HG02885 (cell line): ENCODE measurements around the gene HPSE2.
"Not testable (repeated sequence)": the region's sequence is repeated elsewhere in the genome, so short reads cannot be mapped to it uniquely, and the experiment has no call there.

Source experiments
- ATAC-seq: cut with Tn5 transposase; IDR thresholded peaks from one replicate; pipeline ENCODE4 v1.9.1; 2021; ENCODE audit warnings: mild to moderate bottlenecking; ENCODE audit not compliant: unreplicated experiment, poor library complexity

HPSE2 gene

DNA sequence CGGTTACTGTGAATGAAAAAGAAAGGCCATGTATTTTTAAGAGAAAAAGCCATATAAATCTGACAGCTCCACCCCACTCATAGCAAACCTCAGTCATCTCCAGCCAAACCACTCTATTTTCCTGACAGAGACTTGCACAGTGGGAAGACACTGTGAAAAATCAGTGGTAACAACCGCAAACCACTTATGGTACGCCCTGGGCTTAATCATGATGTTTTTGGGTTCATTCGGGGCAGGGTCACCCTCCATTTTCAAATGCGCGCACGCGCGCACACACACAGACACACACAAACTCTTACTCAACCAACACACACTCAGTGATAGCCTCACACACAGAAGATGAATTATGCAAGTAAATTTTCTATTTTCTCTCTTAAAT, 706.9 kb downstream of the HPSE2 start:
- ATAC-seq: no peak

DNA sequence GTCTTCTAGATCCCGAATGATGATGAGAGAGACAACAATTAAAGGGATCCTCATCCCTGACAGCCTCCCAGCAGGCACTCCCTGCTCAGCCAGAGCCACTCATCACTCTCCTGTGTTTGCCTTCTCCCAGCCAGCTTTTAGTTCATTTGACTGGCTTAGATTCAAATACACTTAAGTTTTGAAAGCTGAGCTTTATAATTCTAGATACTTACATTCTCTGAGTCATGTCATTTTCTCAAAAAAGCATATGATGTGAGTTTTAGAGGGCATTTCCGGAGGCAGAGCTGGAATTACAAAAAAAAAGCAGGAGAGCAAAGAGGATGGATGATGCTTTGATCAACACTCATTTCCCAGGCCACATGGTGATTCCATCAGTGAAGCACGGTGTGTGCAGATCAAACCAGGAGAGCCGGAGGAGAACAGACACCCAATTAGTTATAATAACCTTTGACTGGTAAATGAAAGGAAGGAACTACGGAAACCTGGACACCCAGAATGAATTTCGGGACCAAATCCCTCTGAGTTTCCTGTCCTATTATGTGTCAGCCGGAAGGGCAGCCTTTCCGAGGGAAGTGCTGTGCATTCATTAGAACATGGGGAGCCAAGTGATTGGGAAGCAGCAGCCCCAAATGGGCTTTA, 707.4 kb downstream of the HPSE2 start:
- ATAC-seq: no peak

DNA sequence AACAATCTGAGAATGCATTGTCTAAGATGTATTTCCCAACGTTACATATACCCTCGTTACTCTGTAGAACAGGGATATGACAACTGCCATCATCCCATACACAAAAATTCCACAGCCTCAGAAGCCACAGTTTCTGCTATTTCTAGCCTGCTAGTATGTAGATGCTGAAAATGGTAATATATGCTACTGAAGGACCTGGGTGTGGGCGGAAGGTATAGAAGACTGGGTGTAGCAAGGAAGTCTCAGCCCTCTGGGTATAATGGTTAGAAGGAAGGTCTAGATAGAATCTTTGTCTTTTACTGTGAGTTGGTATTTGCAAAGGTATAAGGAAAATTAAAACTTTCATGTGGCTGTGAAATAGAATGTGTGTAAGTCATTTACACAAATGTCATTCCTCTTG, 709.7 kb downstream of the HPSE2 start:
- no peak for ATAC-seq

DNA sequence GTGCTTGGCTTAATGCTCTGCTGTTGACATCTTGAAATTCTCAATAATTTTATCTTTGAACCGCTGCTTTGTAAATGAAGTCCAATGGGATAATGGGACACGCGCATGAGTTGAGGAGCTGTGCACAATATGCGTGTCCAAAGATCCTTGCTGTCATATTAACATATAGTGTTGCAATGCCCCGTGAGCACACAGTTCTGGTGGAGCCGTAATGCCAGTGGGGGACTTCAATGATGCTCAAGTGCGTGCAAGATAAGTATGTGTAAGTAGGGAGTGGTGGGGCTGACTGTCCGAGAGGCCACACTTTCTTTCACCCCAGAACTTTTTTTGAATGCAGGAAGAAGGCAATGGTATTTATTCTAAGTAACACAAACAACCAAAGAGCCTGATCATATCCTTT, 711.5 kb downstream of the HPSE2 start:
- ATAC-seq: no peak

DNA sequence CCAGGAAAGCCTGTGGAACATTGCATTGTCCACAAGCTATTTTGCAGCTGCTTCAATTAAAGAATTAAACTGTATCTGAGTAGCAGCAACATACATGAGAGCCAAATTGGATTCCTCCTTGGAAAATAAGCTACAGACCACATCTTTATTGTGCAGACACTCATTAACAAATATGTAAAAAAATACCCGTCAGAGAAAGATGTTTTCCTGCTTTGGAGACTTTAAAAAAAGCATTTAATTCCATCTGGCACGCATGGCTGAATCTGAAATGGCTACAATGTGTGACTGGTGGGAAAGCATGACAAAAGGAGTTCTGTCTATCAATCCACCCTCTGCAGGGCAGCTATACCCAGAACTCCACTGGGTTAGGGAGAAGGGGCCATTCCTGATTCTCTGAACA, 715.8 kb downstream of the HPSE2 start:
- ATAC-seq: no peak

DNA sequence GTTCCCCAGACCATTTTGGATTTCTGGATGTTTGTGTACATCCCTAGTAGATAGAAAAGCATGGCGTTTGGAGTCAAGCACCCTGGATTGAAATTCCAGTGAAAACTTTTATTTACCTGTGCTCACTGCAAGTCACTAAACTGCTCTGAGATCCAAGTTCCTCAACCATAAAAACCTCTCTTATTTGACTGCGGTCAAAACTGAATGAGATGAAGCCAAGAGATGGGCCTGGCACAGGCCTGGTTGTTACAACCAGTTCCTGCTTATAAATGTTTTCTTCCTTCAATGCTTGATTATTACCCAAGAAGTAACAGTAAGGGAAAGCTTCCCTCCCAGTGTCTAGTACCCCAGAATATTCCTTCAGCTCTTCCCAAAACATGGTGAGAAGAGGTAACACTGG, 718.0 kb downstream of the HPSE2 start:
- no peak for ATAC-seq

DNA sequence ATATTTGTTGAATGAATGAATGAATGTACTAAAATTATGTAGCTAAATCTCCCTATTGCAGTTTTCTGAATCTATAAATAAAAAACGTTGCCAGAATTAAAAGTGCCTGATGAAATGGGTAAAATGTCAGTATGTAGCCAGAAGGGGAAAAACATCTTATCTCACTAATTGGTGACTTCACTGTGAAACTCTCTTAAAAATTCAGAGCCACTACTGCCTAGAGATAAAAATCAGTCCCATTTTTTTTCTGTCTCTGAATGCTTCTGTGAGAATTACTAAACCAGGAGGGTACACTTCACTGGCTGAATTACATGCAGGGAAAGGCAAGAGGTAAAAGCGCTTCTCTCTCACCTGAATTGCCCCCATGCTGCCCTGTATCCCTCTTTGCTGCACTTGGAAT, 719.3 kb downstream of the HPSE2 start:
- no peak for ATAC-seq

DNA sequence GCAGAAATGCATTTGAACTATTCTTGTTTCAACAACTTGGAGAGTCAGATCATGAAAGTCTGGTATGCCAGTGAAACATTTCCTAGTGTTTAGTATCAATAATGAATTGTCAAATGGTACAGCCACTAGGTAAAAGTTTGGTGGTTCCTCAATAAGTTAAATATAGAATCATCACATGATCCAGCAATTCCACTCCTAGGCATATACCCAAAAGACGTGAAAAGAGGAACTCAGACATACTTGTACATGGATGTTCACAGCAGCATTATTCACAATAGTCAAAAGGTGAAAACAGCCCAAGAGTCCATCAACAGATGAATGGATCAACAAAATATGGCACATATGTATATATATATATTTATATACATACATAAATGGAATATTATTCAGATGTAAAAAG, 721.9 kb downstream of the HPSE2 start:
- ATAC-seq: no peak

DNA sequence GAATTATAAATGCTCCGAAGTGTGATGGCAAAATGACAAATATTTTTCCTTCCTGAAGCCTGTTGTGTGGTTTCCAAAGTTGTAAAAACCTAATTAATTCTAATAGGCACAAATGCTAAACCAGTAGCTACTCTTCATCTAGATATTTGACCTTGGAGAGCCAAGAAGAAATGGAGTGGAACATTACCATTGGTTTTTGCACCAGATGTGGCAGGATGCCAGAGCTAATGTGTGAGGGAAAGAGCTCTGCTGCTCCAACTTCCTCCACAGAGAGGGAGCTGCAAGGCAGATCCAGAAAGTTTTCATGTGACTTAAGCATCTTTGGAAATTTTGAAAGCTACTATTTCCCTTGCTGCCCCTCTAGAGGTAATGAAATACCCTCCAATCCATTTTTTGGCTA, 723.8 kb downstream of the HPSE2 start:
- ATAC-seq: no peak

DNA sequence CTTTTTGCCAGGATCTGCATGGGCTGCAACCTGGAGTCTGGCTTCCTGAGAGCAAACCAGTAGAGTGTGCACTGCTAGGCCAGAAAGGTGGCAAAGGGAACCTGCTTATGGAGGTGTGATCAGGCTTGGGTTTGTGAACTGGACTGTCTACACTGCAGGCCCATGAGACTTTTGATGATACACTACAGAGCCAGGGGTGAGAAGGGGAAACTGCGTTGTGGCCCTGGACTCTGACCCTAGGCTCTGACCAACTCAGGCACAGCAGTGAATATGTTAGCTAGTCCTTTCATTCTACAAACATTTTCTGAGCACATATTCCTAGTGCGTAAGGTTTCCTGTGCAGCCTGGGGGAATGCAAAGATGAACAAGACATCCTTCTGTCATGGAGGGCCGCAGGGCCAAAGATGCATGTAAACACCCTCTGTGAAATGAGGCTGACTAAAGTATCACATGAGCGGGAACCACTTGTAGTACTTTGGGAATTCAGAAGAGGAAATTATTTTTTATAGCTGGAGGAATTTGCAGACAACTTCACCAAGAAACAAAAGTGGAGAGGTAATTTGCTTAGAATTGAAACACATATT, 725.1 kb downstream of the HPSE2 start:
- no peak for ATAC-seq

DNA sequence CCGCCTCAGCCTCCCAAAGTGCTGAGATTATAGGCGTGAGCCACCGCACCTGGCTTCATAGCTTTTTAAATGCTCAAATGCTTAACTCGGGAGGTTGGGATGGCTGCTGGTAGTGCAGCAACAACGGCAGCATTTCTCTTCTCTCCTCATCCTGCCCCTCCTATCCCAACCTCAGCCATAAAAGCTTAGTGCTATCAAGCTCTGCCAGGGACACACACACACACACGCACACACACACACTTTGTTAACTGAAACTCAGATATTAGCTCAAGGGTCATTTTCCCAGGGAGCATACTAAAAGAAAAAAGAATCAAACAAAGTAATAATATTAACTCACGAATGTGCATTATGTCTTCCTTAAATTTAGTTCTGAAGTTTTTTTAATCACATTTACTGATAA, 725.9 kb downstream of the HPSE2 start:
- no peak for ATAC-seq

DNA sequence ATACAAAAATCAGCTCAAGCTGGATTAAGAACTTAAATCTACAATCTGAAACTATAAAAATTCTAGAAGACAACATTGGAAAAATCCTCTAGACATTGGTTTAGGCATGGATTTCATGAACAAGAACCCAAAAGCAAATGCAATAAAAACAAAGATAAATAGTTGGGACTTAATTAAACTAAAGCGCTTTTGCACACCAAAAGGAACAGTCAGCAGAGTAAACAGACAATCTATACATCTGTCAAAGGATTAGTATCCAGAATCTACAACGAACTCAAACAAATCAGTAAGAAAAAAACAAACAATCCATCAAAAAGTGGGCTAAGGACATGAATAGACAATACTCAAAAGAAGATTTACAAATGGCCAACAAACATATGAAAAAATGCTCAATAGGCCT, 733.1 kb downstream of the HPSE2 start:
- not testable (repeated sequence) for ATAC-seq

DNA sequence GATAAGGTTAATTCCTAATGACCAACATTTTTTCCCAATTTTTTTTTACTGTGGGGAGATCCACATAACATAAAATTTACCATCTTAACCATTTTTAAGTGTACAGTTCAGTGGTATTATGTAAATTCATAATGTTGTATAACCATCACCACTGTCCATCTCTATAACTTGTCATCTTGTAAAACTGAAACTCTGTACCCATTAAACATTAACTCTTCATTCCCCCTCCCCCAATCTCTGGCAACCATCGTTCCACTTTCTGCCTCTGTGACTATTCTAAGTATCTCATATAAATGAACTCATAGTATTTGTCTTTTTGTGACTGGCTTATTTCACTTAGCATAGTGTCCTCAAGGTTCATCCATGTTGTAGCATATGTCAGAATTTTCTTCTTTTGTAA, 742.9 kb downstream of the HPSE2 start:
- ATAC-seq: no peak

DNA sequence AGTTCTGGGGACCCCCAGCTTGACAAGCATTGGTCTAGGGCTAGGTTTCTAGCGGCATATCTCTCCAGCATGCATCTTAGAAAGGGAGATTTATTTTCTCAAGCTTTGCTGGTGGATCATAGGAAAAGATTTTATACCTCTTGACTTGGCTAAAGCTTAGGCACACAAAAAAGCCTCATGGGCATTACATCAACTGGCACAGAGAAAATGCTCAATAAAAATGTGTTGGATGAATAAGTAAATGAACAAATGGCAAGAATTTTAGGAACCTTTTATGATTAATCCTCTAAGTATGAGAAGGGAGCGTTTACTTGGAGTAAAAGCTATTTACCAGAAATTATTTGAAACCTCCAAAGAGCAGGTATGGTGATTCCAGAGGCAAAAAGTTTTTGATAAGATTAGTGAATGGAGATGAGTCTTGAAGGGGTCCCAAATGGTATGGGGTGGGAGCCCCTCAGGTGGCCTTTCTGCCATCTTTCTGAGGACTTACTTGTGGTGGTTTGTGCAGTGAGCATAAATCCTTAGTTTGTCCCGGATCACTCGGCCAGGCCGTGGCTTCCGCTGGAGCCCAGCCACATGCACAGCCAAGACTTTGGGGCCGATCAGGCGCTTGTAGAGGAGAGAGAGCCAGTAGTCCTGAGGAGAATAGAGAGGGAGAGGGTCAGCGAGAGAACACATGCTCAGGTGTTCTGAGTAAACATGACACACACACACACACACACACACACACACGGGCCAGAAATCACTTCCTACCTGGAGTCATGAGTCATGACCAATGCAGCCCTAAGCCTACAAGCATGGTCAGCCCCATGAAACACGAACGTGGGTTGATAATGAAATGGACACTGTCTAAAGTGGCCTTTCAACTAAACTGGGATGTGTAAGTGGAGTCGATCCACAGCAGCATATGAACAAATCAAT, 745.8 kb downstream of the HPSE2 start:
- no peak for ATAC-seq

DNA sequence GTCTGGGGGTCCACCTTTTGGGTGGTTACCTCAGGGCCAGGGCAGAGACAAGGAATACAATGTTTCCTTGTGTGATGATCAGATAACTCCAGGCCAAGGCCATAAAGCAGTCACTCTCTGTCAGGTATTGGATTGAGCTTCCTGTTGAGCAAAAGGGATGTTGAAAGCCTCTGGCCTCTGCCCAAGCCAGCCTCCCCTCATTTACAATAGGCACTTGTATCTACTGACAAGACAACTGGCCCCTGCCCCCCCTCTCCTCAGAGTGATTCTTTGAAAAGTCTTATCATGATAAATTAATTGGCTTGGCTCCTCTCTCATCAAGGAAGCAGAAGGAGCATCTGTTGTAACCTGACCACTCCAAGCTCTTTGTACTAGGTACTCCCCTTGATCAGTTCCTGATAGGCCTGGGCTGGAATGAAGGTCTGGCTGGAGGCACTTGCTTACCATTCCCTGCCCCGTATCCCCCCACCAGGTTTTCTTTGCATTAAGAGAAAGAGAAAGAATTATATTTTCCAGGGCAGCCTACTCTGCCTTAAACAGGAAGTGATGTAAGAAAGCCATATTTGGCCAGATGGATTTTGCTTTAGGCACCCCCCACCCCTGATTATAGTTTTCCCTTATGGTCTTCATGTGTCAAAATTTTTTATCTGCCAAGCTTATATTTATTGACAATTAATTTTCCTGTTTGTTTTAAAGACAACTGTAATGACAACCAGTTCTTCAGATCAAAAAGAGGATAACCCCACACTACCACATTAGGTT, 746.8 kb downstream of the HPSE2 start:
- ATAC-seq: no peak

DNA sequence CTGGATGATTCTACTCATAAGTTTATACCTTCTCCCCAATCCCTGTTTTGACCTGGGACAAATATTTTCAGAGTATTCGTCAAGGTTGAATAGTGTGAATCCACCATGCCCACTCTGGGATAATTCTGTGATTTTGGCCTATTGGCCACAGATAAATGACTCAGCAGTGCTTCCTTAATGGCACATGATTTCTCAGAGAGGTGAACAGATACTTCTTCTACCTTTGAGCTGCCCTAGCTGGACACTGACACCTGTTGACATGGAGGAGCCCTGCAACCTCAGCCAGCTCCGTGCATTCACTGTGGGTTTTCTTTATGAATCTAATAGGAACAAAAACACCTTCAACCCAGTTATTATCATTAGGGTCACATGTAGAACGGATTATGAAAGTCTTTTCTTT, 748.0 kb downstream of the HPSE2 start:
- ATAC-seq: no peak

DNA sequence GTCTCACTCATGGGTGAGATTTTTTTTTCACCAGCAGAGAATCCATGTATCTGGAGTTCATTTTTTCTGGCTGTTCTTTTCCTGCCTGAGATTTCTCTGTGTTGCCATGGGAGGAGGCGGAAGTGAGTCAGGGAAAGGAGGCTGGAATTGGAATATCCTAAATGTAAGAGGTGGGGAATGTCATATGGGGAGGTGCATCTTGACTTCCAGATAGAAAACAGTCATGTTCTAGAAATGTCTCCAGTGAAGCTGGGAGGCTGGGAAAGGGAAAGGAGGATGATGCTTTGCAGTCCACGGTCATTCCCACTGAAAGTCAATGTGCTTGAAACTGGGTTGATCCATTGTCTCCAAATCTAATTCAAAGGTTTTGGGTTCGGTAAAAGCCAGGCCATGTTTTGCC, 749.2 kb downstream of the HPSE2 start:
- no peak for ATAC-seq

DNA sequence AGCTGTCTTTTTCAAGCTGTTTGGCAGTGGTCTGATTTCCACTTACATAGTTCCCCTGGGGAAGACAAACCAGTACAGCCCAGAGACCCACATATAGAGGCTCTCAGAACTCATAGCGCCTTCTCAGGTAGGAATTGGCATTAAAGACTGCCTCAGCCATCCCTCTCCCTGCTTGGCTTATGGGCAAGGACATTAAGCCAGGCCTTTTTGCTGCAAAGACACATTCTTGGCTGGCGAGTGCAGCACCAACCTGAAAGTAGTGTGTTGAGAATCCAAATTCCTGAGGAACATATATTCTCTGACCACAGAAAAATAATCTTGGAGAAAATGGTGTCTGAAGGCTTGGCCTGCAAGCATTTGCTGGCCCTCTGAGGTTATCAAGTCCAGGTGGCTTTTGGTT, 749.7 kb downstream of the HPSE2 start:
- no peak for ATAC-seq

DNA sequence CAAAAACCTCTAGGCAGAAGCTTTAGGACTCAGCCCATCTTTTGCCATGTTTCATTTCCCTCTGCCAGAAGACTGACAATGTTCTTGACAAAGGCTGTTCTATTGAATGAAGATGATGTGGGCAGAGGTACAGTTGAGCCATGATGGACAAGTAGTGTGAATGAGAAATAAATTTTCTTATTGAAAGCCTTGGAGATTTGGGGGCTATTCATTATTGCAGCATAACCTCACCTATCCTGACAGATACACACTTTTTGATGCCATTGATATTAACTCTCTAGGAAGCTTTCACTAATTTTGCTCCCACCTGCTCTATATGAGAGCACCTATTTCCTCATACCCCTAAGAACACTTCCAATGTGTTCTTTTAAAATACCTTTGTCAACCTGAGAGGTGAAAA, 752.0 kb downstream of the HPSE2 start:
- no peak for ATAC-seq

DNA sequence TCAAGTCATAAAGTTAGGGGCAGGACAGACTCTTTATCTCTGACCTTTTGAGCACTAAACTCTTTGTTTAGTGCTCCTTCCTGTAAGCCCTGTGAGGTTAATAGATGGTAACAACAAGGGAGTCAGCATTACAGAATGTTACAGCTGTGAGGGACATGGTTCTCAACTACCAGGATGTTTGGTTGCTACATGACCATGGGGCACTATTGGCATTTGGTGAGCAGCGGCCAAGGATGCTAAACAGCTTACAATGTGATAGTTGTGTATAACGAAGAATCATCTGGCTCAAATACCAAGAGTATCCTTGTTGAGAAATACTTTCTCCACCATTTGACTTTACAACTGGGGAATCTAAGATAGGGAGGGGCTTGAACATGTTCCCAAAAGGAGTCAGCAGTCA, 753.6 kb downstream of the HPSE2 start:
- no peak for ATAC-seq

DNA sequence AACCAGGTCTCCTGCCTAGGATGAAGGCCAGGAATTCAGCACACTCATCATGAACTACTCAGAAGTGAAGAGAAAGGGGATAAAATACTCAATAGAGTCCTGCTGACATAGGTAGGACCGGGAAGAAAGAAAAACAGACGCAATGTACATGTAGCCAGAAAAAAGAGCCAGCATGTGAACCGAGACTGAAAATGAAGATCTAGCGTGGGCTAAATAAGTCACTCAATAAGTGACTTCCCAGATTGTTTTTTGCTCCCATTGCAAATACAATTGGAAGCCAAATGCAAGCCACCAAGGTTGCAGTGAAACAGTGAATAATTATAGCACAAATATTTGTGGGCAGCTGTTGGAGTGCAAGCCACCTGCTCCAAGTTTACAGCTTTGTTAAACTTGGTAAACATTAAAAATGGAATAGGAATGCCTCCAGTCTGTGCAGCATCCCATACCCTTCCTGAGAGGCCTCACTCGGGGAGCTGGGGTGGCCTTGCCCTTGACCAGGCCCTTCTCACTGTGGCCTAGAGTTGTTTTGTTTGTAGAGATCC, 754.2 kb downstream of the HPSE2 start:
- ATAC-seq: no peak
